Testis (tissue), 5 donors: ENCODE data around the gene SHOC2. TPM values are rescaled to one million over a fixed set of nuclear protein-coding genes. Genes with fewer than 3 reads are reported as not detected.

ENCODE experiments used
- DNase-seq: peaks from one replicate; pipeline ENCODE4 v3.0.0-alpha.2; 2019
- H3K27ac ChIP-seq, 2 donors: fragments of 200-600 bp; sonication (generic); one replicate each; pipeline ENCODE4 v1.5.1; 2019
- H3K27me3 ChIP-seq: fragments of 200-600 bp; sonication (generic); one replicate; pipeline ENCODE4 v1.5.1; 2019
- H3K36me3 ChIP-seq: fragments of 200-600 bp; sonication (generic); one replicate; pipeline ENCODE4 v1.5.1; 2017; ENCODE audit warnings: low read depth; ENCODE audit errors: missing control alignments
- H3K4me1 ChIP-seq: fragments of 200-600 bp; sonication (generic); one replicate; pipeline ENCODE4 v1.5.1; 2019
- H3K4me3 ChIP-seq, 2 donors: fragments of 200-600 bp; sonication (generic); one replicate each; pipeline ENCODE4 v1.5.1; 2017 to 2019
- H3K9me3 ChIP-seq: fragments of 200-600 bp; sonication (generic); one replicate; pipeline ENCODE4 v1.5.1; 2017
- CTCF ChIP-seq, 3 experiments: fragments of 450-650 bp in 2 of 3; fragments of 200-600 bp in 1 of 3; sonication (generic) in 1 of 3; IDR thresholded peaks; one replicate each; pipeline ENCODE4 v1.5.1; 2016 to 2019; ENCODE audit warnings: antibody characterized with exemption in 3 of 3, mild to moderate bottlenecking in 2 of 3, moderate library complexity in 1 of 3
- POLR2A ChIP-seq: fragments of 450-650 bp; IDR thresholded peaks from one replicate; pipeline ENCODE4 v1.6.1; 2017; ENCODE audit warnings: antibody characterized with exemption, mild to moderate bottlenecking, moderate library complexity
- WGBS, 2 donors: methylation state at CpG; one replicate each; pipeline ENCODE4 v1.1.5; 2018; 5-methylcytosine and 5-hydroxymethylcytosine counted together
- intact Hi-C: fragments of 100-400 bp; cut with DNase I; formaldehyde crosslinking; loops from one replicate; pipeline ENCODE4 v1.15.1; 2023; ENCODE audit warnings: low total_unique reads
- long read RNA-seq, 2 donors: transcript quantifications; one replicate each; lab custom pipeline, GENCODE V29; 2026
- polyA plus RNA-seq: library from polyadenylated mRNA; stranded (reverse); fragments of 350-450 nt; fragmentation: Illumina TruSeq; extraction: RNeasy Lipid Tissue Mini Kit (QIAGEN cat#74804); gene quantifications from one replicate; pipeline ENCODE4 v1.2.3, GENCODE V29; 2014; ENCODE audit warnings: low read depth, low replicate concordance; ENCODE audit not compliant: insufficient read depth
- total RNA-seq, 2 donors: library from RNA; depleted of rRNA; stranded (reverse); fragments of >200 nt; gene quantifications; one replicate each; pipeline ENCODE4 v1.2.3, GENCODE V29; 2016

SHOC2 gene
- 100 to 1,000 TPM in 1 of 2 donors, 10 to 100 TPM in 1; 91.1 to 104 TPM for total RNA-seq
- polyA plus RNA-seq: 61.5 TPM
- long read RNA-seq, donor 1, transcript SHOC2-202 (9 exons, 3,943 nt): major isoform, 6 of 56 reads
- long read RNA-seq, donor 1, partial matches to known transcripts: 48 of 56 reads
- long read RNA-seq, donor 1, other reads (novel, unspliced or antisense): 0 of 56 reads
- long read RNA-seq, donor 2, partial matches to known transcripts: 16 of 21 reads
- long read RNA-seq, donor 2, other reads (novel, unspliced or antisense): 0 of 21 reads

- Histone ChIP-seq H3K27me3 (no peaks in the 10 kb centered on the region), H3K4me3 (peak within 1 kb of the TSS; percentile 75 to 78), H3K36me3 (no peaks in the 10 kb centered on the region), H3K9me3 (no peaks in the 10 kb centered on the region), H3K4me1 (peaks cover 17% of the 10 kb centered on the region), H3K27ac (peak within 1 kb of the TSS; percentile 95 to 97)
- 0 to 1% methylated on average over 2 to 38 of the region's 61 CpGs for WGBS, 2 donors
- intact Hi-C loops: no loop called here
- peak; percentile 100 for DNase-seq
- TF ChIP-seq POLR2A (peak; percentile 50), CTCF (IDR thresholded peaks at IDR 0.05) (no peak)
Observed at GRCh38 chr10:110919349-110919931, at the start of gene SHOC2. Gene SHOC2, plus strand, starts transcription at chr10:110919604. Its CDS starts 44,755 bp downstream, at chr10:110964359.

GRCh38 chr10:110870823-110871297 lies 48.5 kb upstream of the SHOC2 start:
- H3K4me3 ChIP-seq: peak overlapping the region; percentile 74 to 97
- intact Hi-C loops: loop anchor here (10.0 kb wide), 1 partner anchor 66 kb away; no protein-coding TSS in a partner anchor
- WGBS, 2 donors: 13 to 23% methylated on average over 13 of the region's 13 CpGs
- no peaks in the 10 kb centered on the region for H3K9me3 ChIP-seq
- TF ChIP-seq POLR2A (no peak), CTCF (IDR thresholded peaks at IDR 0.05) (no peak)
- DNase-seq: peak; percentile 52
- H3K27ac ChIP-seq: peak overlapping the region; percentile 87 to 98
- H3K27me3 ChIP-seq: no peaks in the 10 kb centered on the region
- peaks cover 44% of the 10 kb centered on the region for H3K4me1 ChIP-seq
- H3K36me3 ChIP-seq: no peaks in the 10 kb centered on the region

GRCh38 chr10:110871298-110872084 lies 47.9 kb upstream of the SHOC2 start, which contains the start of gene PDCD4:
Gene PDCD4, plus strand, starts transcription at chr10:110871928. Its CDS starts 4,100 bp downstream, at chr10:110876028.
- intact Hi-C loops: loop anchor here (10.0 kb wide), 1 partner anchor 67 kb away; no protein-coding TSS in a partner anchor
- Histone ChIP-seq H3K4me1 (peaks cover 39% of the 10 kb centered on the region), H3K36me3 (no peaks in the 10 kb centered on the region), H3K27ac (peak within 1 kb of the TSS; percentile 87 to 98), H3K27me3 (no peaks in the 10 kb centered on the region), H3K4me3 (peak within 1 kb of the TSS; percentile 74 to 97), H3K9me3 (no peaks in the 10 kb centered on the region)
- WGBS, 2 donors: 1% methylated on average over 37 to 41 of the region's 47 CpGs
- TF ChIP-seq CTCF (IDR thresholded peaks at IDR 0.05) (no peak), POLR2A (peak; percentile 81)
- peak; percentile 99 for DNase-seq

- no peak for TF ChIP-seq POLR2A
- no peak for TF ChIP-seq CTCF (IDR thresholded peaks at IDR 0.05)
- Histone ChIP-seq H3K27me3 (no peaks in the 10 kb centered on the region), H3K4me1 (peaks cover 30% of the 10 kb centered on the region), H3K27ac (peak overlapping the region; percentile 87 to 98), H3K36me3 (no peaks in the 10 kb centered on the region), H3K4me3 (peak overlapping the region; percentile 74 to 97), H3K9me3 (no peaks in the 10 kb centered on the region)
- peak; percentile 77 for DNase-seq
- 1% methylated on average over 13 to 44 of the region's 70 CpGs for WGBS, 2 donors
- intact Hi-C loops: loop anchor here (10.0 kb wide), 1 partner anchor 68 kb away; no protein-coding TSS in a partner anchor
Observed at GRCh38 chr10:110872145-110872983, 47.0 kb upstream of the SHOC2 start.
